Right lobe of liver (tissue), 6 donors: Measurements from ENCODE around the gene C1orf52. TPM values are rescaled to one million over a fixed set of nuclear protein-coding genes. Genes with fewer than 3 reads are reported as not detected.

Experiments
- ATAC-seq, 4 donors: fragments of 200-7000 bp; cut with Tn5 transposase; one replicate each; pipeline ENCODE4 v1.9.1; 2020; ENCODE audit warnings: mild to moderate bottlenecking in 4 of 4, moderate library complexity in 4 of 4
- DNase-seq, 3 donors: peaks; one replicate each; pipeline ENCODE4 v3.0.0-alpha.2; 2020
- H3K27ac ChIP-seq, 3 donors: fragments of 200-600 bp; one replicate each; pipeline ENCODE4 v1.8.0; 2022
- H3K27me3 ChIP-seq, 2 donors: fragments of 200-600 bp; one replicate each; pipeline ENCODE4 v1.8.0; 2022
- H3K36me3 ChIP-seq, 4 donors: fragments of 200-600 bp; sonication (generic) in 1 of 4; one replicate each; pipeline versions ENCODE4 v1.5.1 to v1.8.0; 2017 to 2022; ENCODE audit warnings: control low read depth in 1 of 4
- H3K4me1 ChIP-seq, 4 donors: fragments of 200-600 bp; sonication (generic) in 1 of 4; one replicate each; pipeline versions ENCODE4 v1.5.1 to v1.8.0; 2017 to 2022; ENCODE audit warnings: control low read depth in 1 of 4
- H3K4me3 ChIP-seq, 3 donors: fragments of 200-600 bp; one replicate each; pipeline ENCODE4 v1.8.0; 2022
- H3K9me3 ChIP-seq, 4 donors: fragments of 200-600 bp; sonication (generic) in 1 of 4; one replicate each; pipeline versions ENCODE4 v1.5.1 to v1.8.0; 2017 to 2022; ENCODE audit warnings: control low read depth in 1 of 4
- CTCF ChIP-seq, 4 donors: fragments of 200-600 bp in 3 of 4; fragments of 450-650 bp in 1 of 4; IDR thresholded peaks; one replicate each; pipeline versions ENCODE4 v1.5.1 to v1.8.0; 2016 to 2022; ENCODE audit warnings: antibody characterized with exemption in 4 of 4, mild to moderate bottlenecking in 2 of 4
- POLR2A ChIP-seq: fragments of 450-650 bp; IDR thresholded peaks from one replicate; pipeline ENCODE4 v1.6.1; 2017; ENCODE audit warnings: antibody characterized with exemption, mild to moderate bottlenecking
- WGBS: methylation state at CpG from one replicate; pipeline ENCODE4 v1.1.6; 2018; ENCODE audit warnings: low coverage, low lambda C conversion rate; ENCODE audit not compliant: insufficient coverage; ENCODE audit errors: missing lambda C conversion rate; 5-methylcytosine and 5-hydroxymethylcytosine counted together
- intact Hi-C, 2 donors: fragments of 100-400 bp; cut with DNase I; formaldehyde crosslinking; loops; one replicate each; pipeline versions ENCODE4 v1.11.2 to v1.14.1; 2022
- total RNA-seq, 6 experiments: library from RNA; depleted of rRNA in 2 of 6; stranded (reverse); fragments of >200 nt in 2 of 6; fragmentation: NEBNext Ultra II Directional in 3 of 6; extraction: Animal tissue kit (Norgen Biotek cat#: 25700) in 3 of 6; gene quantifications; one replicate each; pipeline versions ENCODE4 v1.1.0 to v1.2.4, GENCODE V29; 2016 to 2023
- donor health status: DM: no; HTN: yes; CAD: no.
- donor health status: DM: no; HTN: no; CAD: no.
- donor health status: DM: no; HTN: no; CAD: no.
- donor health status: DM: no; HTN: yes; CAD: no.
- donor health status: DM: no; HTN: yes; CAD: no.

Gene C1orf52
- total RNA-seq, 6 experiments from 2014 or later = 4.7 to 8.0 (median 6.7) TPM

GRCh38 chr1:85228972-85229371 is 30.5 kb downstream of the C1orf52 start:
- DNase-seq = no peak
- Histone ChIP-seq H3K4me1 (no peaks in the 10 kb centered on the region), H3K4me3 (no peak overlapping the region), H3K36me3 (no peaks in the 10 kb centered on the region), H3K27ac (no peak overlapping the region), H3K27me3 (no peaks in the 10 kb centered on the region), H3K9me3 (no peaks in the 10 kb centered on the region)
- WGBS = 83% methylated on average over 1 of the region's 1 CpG
- ATAC-seq = no peak
- intact Hi-C loops = no loop called here
- no peak for TF ChIP-seq CTCF (IDR thresholded peaks at IDR 0.05)
- TF ChIP-seq POLR2A = no peak

GRCh38 chr1:85225624-85226380 is 33.7 kb downstream of the C1orf52 start:
- ATAC-seq = no peak
- WGBS = 72% methylated on average over 5 of the region's 5 CpGs
- TF ChIP-seq POLR2A (no peak), CTCF (IDR thresholded peaks at IDR 0.05) (no peak)
- no peak overlapping the region for H3K4me3 ChIP-seq
- H3K36me3 ChIP-seq = no peaks in the 10 kb centered on the region
- H3K27me3 ChIP-seq = no peaks in the 10 kb centered on the region
- H3K27ac ChIP-seq = no peak overlapping the region
- no peaks in the 10 kb centered on the region for H3K4me1 ChIP-seq
- intact Hi-C loops = no loop called here
- no peak for DNase-seq
- no peaks in the 10 kb centered on the region for H3K9me3 ChIP-seq

- Histone ChIP-seq H3K9me3 (no peaks in the 10 kb centered on the region), H3K4me3 (no peak overlapping the region), H3K27me3 (no peaks in the 10 kb centered on the region), H3K27ac (no peak overlapping the region), H3K36me3 (no peaks in the 10 kb centered on the region), H3K4me1 (no peaks in the 10 kb centered on the region)
- intact Hi-C loops = no loop called here
- ATAC-seq = peak in 1 of 4 donors; percentile 21
- WGBS = 73% methylated on average over 3 of the region's 3 CpGs
- DNase-seq = no peak
- no peak for TF ChIP-seq POLR2A
- no peak for TF ChIP-seq CTCF (IDR thresholded peaks at IDR 0.05)
Observed at GRCh38 chr1:85224734-85225623, 34.5 kb downstream of the C1orf52 start.

GRCh38 chr1:85224295-85224694 is 35.2 kb downstream of the C1orf52 start:
- no peaks in the 10 kb centered on the region for H3K27me3 ChIP-seq
- no peaks in the 10 kb centered on the region for H3K36me3 ChIP-seq
- intact Hi-C loops = no loop called here
- no peak overlapping the region for H3K27ac ChIP-seq
- no peak for TF ChIP-seq CTCF (IDR thresholded peaks at IDR 0.05)
- no peak for TF ChIP-seq POLR2A
- H3K4me1 ChIP-seq = no peaks in the 10 kb centered on the region
- H3K4me3 ChIP-seq = no peak overlapping the region
- H3K9me3 ChIP-seq = no peaks in the 10 kb centered on the region
- ATAC-seq (no peak), DNase-seq (no peak)
